ENCODE data around the gene LRCH4.

The LRCH4 gene

DNA sequence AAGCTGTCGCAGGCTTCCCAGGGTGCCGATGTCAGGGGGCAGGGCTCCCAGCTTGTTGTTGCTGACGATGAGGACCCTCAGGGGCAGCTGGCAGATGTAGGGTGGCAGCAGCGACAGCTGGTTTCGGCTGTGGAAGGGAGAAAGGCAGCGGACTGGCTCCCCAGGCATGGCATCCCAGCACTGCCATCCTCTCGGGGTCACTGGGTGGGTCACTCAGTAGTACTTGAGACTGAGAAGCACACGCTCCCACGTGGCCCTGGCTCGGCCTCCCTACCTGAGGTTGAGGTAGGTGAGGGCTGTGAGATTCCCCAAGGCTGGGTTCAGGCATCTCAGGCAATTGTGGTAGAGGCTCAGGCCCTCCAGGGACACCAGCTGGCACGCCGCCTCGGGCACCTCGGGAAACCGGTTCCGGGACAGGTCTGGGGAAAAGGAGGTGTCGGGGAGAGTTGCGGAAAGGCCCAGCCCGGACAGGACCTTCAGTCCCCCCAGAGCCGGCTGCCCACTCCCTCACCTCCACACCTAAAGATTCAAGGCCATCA, 3.8 kb downstream of the LRCH4 start:
- no peak for DNase-seq

DNA sequence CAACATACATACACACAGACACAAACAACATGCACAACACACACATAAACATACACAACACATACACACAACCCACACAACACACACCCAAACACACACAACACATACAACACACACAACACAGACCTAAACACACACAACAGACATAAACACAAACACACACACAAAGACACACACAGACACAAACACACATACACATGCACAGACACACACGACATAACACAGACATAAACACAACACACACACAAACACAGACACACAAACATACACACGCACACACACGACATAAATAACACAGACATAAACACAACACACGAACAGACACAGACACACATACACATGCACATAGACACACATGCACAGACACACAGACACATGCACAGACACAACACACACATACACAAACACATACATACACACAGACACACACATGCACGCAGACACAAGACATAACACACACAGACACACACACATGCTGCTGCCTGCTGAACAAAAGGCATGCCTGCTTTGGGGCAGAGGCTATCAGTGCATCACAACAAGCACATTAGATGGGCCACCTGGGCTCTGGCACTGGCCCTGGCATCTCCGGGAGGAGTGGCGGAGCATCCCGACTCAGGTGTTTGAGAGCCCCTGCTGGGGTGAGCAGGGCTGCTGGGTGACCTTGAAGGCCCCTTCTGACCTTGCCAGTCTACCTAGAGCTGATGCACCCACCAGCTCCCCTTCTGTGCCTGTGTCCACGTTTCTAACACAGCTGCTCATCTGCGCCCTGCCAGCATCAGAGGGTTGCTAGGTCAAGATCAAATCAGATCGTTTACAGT, 5.3 kb downstream of the LRCH4 start:
- no peak for DNase-seq

DNA sequence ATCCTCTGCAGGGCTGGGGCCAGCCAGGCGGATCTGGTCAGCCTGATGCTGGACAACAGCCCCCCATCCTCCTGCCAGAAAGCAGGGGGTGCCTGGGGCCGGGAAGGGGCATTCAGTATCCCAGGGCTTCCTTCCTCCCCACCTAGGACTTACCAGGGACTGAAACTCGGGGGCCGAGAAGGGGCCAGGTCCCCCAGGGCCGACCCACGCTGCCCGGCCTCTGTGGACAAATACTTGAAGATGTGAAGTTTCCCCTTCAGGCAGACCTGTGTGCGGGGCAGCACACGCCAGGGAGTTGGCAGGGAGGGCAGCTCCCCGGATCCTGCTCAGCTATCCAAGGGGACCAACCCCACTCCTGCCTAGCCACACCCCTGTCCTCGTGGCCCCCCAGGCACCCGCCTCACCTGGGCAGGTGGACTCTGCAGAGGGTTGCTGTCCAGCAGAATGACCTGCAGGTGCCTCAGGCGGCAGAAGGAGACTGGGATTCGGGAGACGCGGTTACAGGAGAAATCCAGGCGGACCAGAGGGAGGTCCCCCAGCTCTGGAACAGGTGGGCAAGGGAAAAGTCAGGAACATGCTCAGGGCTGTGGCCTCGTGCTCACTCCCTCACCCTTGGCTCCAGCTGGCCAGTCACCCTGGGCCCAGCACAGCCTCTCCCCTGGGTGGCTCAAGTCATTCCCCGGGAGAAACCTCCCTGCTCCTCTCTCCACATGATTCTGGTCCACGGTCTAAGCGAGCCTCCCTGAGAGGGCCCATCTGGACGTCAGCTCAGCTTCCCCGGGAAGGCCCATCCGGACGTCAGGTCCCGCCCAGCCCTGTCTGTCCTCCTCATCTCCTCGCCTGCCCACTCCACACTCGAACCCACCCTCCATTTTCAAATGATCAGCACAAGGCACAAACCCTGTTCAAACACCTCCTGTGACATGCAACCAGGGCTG, 7.4 kb downstream of the LRCH4 start:
- no peak for DNase-seq

DNA sequence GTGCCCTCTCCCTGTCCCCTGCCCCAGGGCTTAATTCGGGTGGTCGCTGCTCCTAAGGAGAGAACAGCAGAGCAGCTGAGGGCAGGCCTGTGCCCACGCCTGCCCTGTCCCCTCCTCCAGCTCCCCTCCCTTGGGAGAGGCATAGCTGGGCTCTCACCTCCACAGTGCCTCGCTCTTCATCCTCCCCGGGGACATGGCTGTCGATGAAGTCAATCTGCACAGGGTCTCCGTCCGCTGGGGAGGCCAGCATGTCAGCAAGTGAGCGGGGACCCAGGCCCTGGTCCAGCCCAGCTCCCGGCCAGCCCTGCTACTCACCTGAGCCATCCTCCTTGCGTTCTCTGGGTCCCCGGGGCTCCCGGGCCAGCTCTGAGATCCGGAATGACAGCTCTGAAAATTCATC, 8.4 kb downstream of the LRCH4 start:
- no peak for DNase-seq

DNA sequence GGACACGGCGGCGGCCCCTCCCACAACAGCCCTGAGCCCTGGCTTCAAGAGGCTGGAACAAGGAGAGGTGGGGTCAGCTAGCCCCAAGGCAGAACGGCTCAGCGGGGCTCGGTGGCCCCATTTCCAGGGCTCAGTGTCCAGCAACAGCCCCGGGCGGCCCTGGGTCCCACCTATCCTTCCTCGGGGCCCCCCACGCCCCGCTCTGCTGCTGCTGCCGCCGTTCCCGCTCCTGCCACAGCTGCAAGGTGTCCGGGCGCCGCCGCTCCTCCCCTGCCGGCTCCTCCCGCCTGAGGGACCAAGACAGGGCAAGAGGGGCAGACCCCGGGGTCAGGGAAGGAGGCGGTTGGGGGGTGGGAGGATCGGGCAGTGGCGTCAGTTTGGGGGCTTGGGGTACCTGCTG, 8.8 kb downstream of the LRCH4 start:
- no peak for DNase-seq

DNA sequence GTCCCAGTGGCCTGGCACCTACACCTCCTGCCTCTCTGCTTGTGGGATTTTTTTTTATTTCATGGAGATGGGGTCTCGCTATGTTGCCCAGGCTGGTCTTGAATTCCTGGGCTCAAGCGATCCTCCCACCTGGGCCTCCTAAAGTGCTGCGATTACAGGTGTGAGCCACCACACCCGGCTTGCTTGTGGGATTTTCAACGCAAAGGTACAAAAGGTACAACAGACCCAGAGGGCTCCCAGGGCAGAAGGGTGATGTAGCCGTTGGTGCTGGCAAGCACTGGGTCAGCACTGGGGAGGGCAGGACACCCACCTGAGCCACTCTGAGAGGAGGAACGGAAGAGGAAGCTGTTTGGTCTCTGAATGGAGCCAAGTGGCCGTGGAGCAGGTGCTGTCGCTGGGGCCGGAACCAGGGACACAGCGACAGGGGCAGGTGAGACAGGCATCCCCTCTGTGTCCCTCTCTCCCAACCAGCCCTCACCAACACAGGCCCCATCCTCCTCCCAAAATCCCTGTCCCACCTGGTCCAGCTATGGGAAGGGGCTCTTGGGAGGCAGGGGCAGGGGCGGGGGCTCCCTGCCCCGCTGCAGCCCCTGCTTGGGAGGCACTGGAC, 9.4 kb downstream of the LRCH4 start:
- no peak for DNase-seq

DNA sequence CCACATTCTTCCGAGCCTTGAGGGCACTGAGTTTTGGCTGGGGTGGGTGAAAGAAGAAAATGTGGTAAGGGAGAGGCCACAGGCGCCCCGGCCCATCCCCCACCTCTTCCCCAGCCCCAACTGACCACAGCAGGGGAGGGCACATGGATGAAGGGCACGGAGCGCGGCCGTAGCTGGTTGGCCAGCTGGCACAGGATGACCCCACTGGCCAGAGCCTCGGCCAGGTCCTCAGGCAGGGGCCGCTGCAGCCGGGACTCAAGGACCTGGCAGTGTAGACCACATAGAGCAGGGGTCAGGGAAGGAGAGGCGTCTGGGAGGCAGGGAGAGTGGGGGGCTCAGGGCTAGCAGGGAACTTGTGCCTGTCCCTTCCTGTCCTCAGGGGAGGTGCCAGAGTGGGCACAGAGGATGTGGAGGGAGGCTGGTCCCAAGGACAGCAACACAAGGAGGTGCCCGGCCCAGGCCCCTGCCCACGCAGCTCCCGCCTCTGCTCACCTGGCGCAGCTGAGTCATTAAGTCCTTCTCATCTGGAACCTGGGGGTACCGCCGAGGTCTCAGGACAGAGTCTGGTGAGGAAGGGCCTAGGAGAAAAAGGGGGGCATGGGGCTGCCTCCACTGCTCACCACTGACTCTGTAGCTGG, 10.1 kb downstream of the LRCH4 start:
- DNase-seq = no peak

DNA sequence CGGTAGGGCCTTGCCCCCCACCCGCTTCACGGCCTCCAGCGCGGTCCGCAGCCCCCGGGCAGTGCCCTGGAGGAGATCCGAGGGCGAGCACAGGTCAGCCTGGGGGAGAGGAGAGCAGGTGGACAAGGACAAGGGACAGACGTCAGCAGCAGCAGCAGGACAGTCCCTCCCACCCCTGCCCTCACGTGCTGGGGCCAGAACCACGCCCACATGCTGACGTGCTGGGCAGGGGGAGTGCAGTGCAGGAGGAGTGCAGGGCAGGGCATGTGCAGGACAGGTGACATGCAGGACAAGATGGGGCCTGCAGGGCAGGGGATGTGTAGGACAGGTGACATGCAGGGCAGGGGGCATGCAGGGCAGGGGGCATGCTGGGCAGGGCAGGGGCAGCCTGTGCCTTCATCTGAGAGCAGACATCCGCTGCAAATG, 10.7 kb downstream of the LRCH4 start:
- no peak for DNase-seq

DNA sequence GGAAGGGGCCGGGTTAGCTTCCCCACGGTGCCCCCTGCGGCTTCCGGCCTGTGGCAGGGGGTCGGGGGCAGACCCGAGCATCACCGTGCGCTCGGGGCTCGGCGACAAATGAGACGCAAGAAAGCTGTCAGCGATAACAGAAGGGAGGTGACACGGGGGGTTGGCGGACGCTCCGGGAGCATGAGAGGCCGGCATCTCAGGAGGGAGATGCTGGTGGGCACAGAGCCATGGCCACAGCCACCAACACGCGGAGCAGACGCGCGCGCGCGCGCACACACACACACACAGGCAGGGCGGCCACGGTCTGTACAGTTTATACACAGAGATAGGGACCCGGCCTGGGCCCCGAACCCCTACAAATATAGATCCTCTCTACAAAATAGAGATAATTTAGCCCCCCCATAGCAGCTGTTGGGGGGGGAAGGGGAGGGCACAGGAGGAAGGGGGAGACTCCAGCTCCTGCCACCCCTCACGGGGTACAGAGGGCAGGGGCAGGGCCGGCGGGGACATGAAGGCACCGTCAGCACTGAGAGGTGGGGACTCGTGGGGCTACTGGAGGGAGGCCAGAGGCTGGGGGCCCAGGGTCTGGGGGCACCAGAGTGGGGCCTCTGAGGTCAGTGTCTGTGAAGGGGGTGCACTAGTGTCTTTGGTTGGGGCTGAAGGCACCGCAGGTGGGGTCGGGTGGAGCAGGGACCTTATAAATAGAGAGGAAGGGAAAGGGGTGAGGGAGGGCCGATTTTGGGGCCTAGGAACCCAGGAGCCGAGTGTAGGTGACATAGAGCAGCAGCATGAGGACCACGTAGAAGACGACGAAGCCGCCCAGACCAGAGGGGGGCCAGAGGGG, 11.3 kb downstream of the LRCH4 start:
- no peak for DNase-seq

DNA sequence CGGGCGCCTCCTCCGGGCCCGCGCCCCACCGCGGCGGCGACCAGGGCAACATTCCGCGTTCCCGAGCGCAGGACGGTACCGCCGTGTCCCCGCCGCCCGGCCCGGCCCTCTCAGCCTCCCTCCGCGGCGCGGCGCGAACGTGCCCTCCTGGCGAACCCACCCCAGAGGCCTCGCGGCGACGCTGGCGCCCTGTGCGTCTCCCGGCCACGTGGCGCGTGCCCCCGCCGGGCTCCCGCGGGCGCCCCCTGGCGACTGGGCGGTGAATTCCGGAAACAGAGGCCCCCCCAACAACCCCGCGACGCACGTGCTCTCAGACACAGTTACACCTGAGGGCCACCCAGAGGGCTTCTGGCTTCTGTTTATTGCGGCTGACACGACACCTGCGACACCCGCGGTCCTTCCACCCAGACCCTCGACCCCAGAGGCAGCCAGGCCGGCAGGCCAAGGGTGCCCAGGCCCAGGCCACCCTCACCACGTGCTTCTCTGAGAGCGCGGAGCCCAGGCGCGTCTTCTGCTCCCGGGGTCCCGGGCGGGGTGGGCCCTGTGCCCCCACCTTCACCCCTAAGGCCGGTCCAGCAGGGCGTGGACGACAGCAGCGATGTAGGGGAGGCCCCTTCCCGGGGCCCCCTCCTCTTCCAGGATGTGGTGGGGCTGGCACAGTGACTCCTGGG, 12.1 kb downstream of the LRCH4 start, which contains the start of gene SAP25:
TSS of gene SAP25 (minus strand) at position 210 of the 671 bp plus-strand sequence. CDS start at position 52, 158 bp downstream.
- DNase-seq = no peak

DNA sequence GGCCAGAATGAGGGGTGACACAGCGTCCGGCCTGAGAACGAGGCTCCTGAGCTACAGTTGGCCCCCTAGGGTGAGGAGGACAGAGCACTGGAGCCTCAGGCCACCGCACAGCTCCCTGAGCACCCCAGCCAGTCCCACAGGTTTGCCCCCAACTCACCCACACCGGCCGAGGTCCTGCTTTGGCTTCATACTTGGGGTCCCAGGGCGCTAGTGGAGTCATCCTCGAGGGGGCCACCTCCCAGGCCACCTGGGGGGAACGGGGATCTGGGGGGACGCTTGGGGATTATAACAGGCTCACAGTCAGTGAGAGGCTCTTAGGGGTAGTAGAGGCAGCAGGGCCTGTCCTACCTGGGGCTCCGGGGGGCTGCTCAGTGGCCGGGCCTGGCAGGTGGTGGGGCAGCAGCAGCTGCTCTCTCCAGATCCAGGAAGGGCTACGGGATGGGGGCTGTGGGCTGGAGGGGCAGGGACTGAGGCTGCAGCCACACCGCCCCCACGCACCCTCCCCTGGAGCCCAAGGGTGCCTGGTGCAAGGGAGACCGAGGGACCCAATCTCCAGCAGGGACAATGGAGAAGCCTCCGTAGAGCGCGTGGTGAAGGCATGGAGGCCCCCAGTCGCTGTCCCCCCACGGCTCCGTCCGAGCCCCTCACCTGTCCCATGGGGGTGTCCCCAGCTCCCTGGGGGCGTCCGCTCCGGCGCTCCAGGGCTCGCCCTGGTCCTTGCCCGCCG, 12.8 kb downstream of the LRCH4 start:
- no peak for DNase-seq

DNA sequence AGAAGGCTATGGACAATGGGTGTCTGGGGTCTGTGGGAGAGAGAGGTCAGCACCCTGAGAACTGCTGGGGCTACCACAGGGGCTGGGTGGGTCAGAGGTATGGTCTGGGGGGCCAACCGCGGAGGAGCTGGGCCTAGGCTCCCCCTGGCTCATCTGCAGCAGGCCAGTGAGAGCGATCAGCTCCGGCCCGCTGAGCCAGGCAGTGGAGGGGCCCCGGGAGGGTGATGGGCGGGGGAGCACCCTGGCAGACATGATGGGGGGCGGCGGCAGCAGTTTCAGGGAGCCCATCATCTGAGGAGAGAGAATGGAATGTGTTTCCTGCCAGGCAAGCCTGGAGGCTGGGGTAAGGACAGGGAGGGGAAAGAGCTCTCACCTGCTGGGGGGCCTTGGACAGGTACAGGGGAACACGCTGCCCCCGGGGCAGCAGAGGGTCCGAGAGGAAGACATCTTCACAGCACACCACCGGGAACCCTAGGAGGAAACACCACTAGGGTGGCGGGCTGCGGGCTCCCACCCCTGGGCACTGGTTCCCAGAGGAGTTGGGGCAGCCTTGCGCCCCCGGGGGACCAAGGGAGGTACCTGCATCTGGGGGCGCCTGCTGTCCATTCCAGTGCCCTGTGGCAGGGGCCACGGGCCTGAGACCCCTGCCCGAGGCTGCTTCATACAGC, 13.5 kb downstream of the LRCH4 start:
- DNase-seq = no peak

DNA sequence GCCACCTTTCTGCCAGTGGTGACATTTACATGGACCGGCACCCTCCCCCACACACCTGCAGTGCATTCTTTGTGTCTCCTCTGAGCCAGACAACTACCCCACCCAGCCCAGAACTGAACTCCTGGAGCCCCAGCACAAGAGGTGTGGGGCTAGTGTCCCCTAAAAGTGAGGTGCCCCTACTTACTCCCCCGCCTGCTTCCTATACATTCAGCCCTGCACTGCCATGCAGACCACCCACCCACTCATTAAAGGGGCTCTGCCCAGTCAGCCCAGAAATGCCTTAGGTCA, 14.2 kb downstream of the LRCH4 start:
- no peak for DNase-seq

DNA sequence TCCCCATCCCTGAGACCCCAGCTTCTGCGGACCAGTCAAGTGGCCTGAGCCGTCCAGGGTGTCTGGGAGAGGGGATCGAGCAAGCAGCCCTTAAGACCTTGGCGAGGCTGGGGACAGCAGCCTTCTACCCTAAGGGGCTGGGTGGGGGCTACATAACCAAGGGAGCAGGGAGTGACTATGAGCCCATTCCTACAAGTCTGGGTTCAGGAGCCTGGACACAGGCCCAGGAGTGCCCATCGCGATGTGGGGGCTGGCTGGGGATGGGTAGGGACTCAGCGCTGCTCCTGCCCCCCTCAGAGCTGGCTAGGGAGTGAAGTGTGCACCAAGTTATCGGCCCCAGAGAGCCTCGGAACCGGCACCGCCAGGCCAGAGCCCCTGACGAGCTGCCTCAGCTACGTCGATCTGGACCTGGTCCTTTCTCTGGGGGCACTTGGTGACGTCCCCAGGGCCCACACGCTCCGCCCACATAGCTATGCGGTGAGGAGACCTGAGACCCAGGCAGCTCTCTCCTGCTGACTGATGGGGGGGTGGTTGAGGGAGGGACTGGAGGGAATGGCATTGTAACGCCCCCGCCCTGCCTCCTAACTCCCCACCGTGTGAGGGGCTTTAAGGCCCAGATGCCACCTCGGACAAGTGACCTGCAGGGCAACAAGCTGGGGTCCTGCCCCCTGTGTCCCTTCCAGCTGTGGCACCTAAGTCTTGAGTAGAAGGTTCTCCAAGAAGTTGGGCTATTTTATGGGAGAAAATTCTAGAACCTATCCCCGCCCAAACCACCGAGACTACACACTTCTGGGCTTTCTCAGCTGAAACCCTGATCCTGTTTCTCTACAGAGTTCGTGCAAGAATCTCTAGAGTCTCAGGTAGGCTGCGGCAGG, 14.7 kb downstream of the LRCH4 start:
- DNase-seq = no peak

DNA sequence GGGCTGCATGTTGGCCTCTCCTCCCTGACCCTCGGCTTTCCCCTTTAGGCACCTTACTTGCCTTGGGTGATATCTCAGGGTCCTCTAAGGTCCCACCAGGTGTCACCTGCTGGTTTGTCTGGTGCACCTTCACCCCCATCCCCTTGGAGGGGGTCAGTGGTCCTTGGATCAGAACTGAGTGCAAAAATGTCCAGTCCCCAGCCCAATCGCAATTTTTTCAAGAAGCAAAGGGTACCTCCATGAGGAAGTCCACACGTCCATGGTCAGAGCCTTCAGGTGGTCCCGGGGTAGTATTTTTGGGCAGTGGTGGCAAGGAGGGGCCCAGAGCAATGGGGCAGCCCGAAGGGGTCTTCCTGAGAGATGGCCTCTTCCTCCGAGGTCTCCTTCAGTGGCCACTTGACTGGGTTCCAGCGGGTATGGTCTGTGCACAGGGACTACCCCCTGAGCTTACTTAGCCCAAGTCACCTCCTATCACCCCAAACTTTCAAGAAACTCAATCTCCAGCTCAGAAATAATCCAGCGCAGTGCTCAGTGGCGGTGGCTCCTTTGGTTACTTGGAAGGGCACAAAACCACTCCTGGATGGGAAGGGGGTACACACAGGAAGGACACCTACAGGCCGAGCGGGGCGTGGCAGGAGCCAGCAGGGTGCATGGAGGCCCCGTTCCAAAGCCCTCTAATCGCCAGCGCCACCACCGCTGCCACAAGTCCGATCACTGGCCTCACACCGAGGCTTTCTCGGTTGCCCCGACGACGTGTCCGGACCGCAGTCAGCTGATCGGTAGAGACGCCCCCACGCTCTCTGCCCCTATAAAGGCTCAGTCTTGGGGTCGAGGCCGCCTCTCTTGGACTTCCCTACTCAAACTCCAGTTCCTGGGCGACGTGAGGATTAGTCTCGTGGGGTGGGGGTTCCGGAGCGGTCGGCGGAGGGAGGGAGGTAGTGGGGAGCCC, 16.8 kb downstream of the LRCH4 start:
- DNase-seq = peak; percentile 24

DNA sequence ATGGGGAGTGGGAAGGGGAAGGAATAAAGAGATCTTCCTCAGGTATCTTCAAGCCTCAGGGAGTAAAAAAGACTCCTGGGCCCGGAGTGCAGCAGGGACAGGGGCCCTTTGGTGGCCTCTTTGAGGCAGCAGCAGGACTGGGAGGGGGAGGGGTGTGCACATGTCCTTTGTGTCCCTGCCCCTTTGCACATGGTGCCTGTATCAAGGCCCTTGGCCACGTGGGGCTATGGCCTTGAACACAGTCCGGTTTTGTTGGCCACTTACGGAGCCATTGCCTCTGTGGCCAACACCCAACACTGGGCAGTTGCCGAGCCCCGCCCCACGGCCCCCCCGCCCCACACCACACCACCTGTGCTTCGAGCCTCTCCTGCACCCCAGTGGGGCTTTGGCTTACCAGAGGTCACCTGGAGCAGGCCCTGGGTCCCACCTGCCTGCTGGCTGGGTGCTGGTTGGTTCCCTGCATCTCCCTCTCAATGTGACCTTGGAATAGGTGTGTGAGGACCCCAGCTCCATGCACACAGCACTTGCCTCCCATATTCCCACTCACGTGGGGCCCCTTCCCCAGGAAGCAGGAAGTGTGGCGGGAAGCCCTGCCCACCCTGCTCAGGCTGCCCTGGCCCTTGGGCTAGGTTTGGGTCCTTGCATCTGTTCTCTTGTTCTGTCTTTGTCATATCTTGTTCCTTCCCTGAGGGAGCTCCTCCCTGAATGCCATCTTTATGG, 17.6 kb downstream of the LRCH4 start:
- no peak for DNase-seq

DNA sequence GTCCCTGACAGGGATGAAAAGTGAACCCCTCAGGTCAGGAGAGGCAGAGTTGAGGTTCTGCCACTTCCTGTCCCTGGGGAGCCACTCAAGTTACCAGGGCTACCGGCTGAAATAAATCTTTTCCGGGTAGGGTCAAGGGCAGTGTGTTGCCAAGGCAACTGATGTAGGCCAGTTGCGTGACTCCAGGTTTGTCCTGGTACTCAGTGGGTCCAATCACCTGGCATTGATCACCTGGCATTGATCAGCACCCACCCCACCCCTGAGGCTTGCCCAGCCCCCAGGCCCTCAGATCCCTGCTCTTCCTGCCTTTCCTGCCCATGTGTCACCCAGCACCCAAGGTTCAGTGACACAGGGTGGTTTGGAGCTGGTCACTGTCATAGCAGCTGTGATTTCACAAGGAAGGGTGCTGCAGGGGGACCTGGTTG, 18.2 kb downstream of the LRCH4 start:
- no peak for DNase-seq
